ENCODE measurements around the gene CMKLR1. TPM values are rescaled to one million over a fixed set of nuclear protein-coding genes. Genes with fewer than 3 reads are reported as not detected.

The CMKLR1 gene
- total and polyA plus RNA-seq, 9 of the 15 experiments (the other 6 are each of a cell fraction or from before 2014, with no cell fraction given), result 0.11 to 1.4 (median 0.20) TPM

DNA sequence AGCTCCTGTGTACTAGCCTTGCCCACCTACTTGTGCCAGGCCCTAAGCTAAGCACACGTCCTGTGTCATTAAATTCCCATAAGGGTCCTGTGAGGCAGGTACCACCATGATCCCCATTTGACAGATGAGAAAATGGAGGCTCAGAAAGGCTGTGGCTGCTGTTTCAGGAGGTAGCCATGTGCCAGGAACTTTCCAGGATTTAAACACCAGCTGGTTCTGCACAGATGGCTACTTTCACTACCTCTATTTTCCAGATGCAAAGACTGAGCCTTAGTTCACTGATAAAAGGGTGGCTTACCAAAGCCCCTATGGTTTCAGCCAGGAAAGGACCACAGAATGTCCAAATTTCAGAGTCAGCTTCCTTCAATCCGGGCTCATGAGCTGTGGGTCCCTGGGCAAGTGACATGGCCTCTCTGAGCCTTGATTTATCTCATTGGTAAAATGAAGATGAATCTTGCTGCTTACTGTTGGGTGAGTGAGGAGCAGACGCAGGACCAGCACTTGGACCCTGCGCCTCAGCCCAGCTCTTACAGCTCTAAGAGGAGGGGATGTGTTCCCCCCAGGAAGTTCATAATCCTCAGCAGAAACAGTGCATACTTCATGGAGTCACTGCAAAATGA lies 23.5 kb downstream of the CMKLR1 start:
- Histone ChIP-seq H3K4me2 (ENCODE audit: insufficient read depth, low read length) (no peak overlapping the region), H3K9me1 (ENCODE audit: control insufficient read depth, insufficient read depth, low read length) (no peaks in the 10 kb centered on the region)
- peak; percentile 31 for TF ChIP-seq RBM25 (IDR thresholded peaks at IDR 0.05; ENCODE audit: low read depth, low read length, severe bottlenecking)
- TF ChIP-seq, protein P1, sequence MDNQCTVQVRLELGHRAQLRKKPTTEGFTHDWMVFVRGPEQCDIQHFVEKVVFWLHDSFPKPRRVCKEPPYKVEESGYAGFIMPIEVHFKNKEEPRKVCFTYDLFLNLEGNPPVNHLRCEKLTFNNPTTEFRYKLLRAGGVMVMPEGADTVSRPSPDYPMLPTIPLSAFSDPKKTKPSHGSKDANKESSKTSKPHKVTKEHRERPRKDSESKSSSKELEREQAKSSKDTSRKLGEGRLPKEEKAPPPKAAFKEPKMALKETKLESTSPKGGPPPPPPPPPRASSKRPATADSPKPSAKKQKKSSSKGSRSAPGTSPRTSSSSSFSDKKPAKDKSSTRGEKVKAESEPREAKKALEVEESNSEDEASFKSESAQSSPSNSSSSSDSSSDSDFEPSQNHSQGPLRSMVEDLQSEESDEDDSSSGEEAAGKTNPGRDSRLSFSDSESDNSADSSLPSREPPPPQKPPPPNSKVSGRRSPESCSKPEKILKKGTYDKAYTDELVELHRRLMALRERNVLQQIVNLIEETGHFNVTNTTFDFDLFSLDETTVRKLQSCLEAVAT (IDR thresholded peaks at IDR 0.05), result no peak
- TF ChIP-seq BCOR (IDR thresholded peaks at IDR 0.05), result 0 out of 2 replicates have a peak, but pooled peaks have one; percentile 17

More for the DNA sequence above, 23.5 kb downstream of the CMKLR1 start:
- intact Hi-C loops (cut with micrococcal nuclease), result no loop called here
- Histone ChIP-seq H4K20me1 (replicated peaks; ENCODE audit: control insufficient read depth, insufficient read depth, low read length) (no peaks in the 10 kb centered on the region; the same call in 1 of the 2 replicates), H3K4me1 (replicated peaks in 1 of 2; ENCODE audit: control insufficient read depth in 2 of 2, insufficient read depth in 2 of 2, low read length in 2 of 2) (peaks cover 6 to 25% of the 10 kb centered on the region in 2 experiments), H3K4me3 (no peak overlapping the region), H2AFZ (ENCODE audit: low read depth, low read length) (no peak overlapping the region), H3K79me2 (ENCODE audit: control insufficient read depth, insufficient read depth, low read length) (no peaks in the 10 kb centered on the region), H3K9ac (ENCODE audit: insufficient read depth in 1 of 2, low read depth in 2 of 2, low read length in 2 of 2) (no peak overlapping the region), H3K27me3 (ENCODE audit: control insufficient read depth in 2 of 2, insufficient read depth in 2 of 2, low read length in 2 of 2) (no peaks in the 10 kb centered on the region; a peak in 1 of 5 replicates), H3K27ac (ENCODE audit: extremely low read depth, low read depth, low read length) (no peak overlapping the region), H3K9me3 (replicated peaks; ENCODE audit: control insufficient read depth, insufficient read depth, low read depth, low read length) (no peaks in the 10 kb centered on the region), H3K36me3 (ENCODE audit: control insufficient read depth, insufficient read depth, low read length) (no peaks in the 10 kb centered on the region)
- BruUV-seq (replicated peaks), result no TSS peak
- ChIA-PET CTCF (ENCODE audit: low intra/inter-chr PET ratio) (no interaction called here), POLR2A (no interaction called here)
- DNase-seq (ENCODE audit: extremely low read depth in 1 of 4, low spot score in 3 of 4) (no peak), ATAC-seq (no peak), FAIRE-seq (no peak)
- WGBS (ENCODE audit: insufficient coverage, low coverage, missing lambda C conversion rate), result 36% methylated on average over 4 of the region's 4 CpGs
- in situ Hi-C loops (cut with MboI), result no loop called here

All from K562 (cell line).